SW480 (cell line): ENCODE measurements around the gene EFCAB9.
"Not testable (repeated sequence)": the region's sequence is repeated elsewhere in the genome, so short reads cannot be mapped to it uniquely, and the experiment has no call there.

Experiments
- DNase-seq: peaks from one replicate; pipeline ENCODE4 v3.0.0-alpha.2; 2016; ENCODE audit warnings: low spot score

EFCAB9 gene

GRCh38 chr5:172193872-172194271 lies at the start of gene EFCAB9:
Gene EFCAB9 (plus strand): TSS chr5:172194172. CDS start chr5:172194173, 1 bp downstream.
- DNase-seq = no peak

DNA sequence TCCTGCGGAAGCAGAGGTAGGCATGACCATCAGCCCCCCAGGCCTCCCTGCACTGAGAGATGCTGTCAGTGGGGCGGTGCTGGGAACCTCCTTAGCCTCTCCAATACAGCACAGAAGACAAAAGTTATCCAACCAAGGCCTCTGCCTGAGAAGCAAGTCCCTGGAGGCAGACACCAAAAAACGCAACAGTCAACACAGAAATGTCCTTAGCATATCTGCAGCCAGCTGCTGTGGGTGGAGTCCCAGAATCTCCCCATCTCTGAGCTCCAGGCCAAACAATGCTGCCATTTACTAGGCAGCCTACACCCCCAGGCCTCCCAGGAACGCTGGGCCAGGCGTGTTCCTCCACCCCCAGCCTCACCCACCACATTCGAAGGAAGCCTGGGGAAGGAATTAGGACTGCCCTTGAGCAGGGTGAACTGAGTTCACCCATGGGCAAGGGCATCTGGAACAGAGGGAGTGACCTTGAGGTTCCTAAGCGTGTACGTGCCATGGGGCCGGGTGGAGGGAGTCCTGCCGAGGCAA lies 49.6 kb upstream of the EFCAB9 start:
- DNase-seq = peak; percentile 26

GRCh38 chr5:172144931-172145869 lies 48.8 kb upstream of the EFCAB9 start:
- no peak for DNase-seq

DNA sequence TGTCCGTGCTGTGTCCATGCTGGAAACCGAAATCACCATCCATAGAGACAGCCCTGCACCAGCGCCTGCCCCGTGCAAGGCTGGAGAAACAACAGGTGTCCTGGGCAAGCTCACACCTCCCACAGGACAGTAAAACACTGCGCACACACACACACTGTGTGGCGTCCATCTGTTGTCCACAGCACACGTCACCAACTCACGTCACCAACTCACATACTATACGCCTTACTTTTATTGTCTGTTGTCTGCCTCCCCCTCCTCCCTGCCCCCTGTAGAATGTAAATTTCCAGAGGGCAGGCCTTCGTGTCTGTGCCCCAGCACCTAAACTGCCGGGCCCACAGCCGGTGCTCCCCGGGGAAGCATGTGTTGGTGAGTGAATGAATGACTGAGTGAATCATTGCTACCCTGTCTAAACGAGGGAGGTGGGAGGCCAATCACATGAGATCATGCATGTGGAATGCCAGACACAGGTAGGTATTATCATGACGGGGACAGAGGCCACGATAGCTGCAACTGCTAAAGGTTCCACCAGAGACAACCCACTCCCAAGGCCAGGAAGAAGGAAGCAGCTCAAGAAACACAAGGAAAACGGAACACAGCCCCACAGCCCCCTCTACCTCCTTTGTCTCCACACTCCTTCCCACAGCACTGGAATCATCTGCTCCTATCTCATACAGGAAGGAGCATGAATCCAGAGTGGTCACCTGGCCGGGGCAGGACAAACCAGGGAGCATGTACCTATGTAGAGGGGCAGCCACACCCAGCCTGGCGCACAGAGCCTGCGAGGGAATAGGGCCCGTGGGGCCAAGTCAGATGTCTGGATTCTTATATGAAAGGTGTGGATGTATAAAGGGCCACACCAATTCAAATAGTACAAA lies 47.9 kb upstream of the EFCAB9 start:
- DNase-seq = no peak

- DNase-seq = no peak
Observed at GRCh38 chr5:172146748-172147092, 47.3 kb upstream of the EFCAB9 start.

- no peak for DNase-seq
Observed at GRCh38 chr5:172147857-172148256, 46.1 kb upstream of the EFCAB9 start.

DNA sequence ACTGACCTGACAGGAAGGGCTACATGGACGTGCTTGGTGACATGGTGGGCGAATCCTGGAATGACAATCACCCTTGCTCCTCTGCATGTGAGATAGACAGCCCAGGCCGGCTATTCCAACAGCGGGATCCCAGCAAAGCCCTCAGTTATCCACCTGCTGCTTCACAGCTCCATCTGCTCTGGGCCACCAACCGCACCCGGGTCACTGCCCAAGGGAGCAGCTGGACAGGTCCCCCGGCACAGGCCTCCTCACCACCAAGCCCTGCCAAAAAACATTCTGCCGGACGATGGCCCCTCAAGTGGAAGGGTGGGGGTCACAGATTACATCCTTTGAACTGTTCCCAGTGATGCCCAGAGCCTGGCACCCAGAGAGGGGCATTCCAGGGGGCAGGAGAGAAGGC lies 45.6 kb upstream of the EFCAB9 start:
- no peak for DNase-seq

- DNase-seq = no peak
Observed at GRCh38 chr5:172149073-172149472, 44.9 kb upstream of the EFCAB9 start.

- DNase-seq = not testable (repeated sequence)
Observed at GRCh38 chr5:172149481-172149880, 44.5 kb upstream of the EFCAB9 start.

DNA sequence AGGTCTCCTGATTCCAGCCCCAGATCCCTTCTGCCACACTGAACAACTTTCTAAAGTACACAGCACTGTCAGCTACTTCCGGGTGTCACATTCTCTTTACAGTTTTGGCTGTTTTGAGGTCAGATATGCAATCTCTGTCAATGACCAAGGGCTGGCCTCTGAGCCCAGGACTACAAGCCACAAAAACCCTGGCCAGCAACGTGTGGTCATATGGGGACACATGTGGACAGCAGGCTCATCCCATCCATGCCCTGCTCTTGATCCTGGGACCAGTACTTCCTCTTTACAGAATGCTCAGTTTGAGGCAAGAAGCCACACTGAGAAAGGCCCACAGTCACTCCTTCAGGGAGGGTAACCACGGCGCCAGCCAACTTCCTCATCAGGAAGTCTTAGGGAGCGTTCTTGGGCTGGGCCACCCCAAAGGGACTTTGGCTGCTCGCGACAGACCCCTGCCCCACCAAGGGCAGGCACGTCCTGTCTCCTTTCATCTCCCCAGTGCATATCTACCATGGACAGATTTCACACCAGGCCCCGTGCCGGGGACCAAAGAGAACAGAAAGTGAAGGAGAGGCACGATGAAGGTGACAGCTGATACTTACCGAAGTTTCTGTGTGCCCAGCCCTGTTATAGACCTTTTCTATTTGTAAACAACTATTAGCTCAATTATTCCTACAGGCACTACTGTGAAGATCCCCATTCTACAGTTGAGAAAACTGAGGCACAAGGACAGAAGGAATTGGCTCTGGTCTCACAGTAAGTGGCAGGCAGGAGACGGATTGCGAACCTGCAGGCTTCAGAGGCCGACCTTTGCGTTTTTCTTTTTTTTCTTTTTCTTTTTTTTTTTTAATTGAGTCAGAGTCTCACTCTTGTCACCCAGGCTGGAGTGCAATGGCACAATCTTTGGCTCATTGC lies 43.2 kb upstream of the EFCAB9 start:
- DNase-seq = no peak

DNA sequence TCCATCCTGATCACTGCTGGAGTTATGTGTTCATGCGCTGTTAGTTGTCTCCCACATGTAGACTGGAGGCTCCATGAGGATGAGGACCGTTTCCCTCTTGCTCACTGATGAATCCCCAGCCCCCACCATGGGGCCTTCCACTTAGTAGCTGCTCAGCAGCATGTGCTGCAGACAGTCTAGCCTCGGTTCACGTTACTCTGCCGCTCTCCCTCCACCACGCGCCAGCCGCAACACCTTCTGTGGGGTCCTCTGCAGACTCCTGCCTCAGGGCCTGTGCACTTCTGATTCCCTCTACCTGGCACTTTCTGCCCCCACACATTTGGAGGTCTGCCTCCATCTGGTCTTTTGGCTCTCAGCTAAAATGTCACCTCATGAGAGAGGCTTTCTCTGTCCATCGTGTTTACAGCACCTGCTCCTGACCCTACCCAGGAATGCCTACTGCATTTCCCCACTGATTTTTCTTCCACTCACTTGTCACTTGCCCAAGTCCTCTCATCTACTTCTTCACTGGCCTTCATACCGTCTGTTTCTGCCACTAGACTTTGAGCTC lies 42.2 kb upstream of the EFCAB9 start:
- no peak for DNase-seq

DNA sequence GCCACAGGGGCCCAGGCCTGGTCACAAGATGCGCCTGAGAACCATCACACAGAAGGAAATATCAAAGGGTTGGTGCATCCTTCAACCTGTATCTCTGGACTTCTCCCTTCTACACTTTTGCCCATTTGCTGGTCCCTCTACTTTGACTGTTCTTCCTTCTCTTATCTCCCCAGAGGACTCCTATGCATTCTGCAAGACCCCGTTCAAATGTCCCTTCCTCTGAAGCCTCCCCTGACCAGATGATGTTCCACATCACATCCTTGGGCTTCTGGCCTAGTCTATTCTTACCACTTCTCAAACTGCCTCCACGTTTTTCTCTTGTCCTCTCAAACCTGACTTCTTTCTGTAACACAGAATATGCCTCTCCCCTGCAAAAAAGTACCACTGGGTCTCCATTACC lies 40.3 kb upstream of the EFCAB9 start:
- DNase-seq = no peak

GRCh38 chr5:172155101-172155500 lies 38.9 kb upstream of the EFCAB9 start:
- not testable (repeated sequence) for DNase-seq

GRCh38 chr5:172156541-172156994 lies 37.4 kb upstream of the EFCAB9 start:
- DNase-seq = no peak

DNA sequence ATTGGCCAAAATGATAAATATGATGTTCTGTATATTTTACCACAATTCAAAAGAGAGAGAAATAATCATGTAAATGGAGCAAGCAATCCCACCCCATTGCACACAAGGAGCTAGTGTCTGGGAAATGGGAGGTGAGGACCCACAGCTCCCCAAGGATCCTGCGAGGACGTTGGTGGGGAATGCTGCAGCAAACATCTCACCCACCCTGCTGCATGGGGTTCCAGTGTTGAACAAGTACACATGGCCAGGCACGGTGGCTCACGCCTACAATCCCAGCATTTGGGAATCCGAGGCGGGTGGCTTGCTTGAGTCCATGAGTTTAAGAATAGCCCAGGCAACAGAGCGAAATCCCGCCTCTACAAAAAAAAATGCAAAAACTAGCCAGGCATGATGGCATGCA lies 35.0 kb upstream of the EFCAB9 start:
- DNase-seq = no peak

GRCh38 chr5:172160506-172160905 lies 33.5 kb upstream of the EFCAB9 start:
- no peak for DNase-seq

GRCh38 chr5:172162323-172162986 lies 31.5 kb upstream of the EFCAB9 start:
- no peak for DNase-seq

GRCh38 chr5:172162987-172163343 lies 31.0 kb upstream of the EFCAB9 start:
- DNase-seq = no peak

DNA sequence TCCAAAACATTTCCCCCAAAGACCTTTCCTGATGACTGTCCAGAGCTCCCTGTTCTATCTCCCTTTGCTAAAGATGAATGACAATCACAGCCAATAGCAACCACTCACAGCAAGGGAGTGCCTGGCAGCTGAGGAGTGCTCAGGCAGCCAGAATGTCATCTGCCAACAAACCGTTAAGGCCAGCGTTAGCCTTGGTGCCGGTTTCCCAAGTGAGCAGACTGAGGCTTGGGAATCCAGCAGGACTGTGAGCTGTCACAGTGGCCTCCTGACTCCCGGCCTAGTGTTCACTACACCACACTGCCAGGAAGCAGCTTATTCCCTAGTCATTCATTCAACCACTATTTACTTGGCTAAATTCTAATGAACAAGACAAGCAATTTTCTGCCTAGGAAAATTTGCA lies 30.6 kb upstream of the EFCAB9 start:
- DNase-seq = no peak

DNA sequence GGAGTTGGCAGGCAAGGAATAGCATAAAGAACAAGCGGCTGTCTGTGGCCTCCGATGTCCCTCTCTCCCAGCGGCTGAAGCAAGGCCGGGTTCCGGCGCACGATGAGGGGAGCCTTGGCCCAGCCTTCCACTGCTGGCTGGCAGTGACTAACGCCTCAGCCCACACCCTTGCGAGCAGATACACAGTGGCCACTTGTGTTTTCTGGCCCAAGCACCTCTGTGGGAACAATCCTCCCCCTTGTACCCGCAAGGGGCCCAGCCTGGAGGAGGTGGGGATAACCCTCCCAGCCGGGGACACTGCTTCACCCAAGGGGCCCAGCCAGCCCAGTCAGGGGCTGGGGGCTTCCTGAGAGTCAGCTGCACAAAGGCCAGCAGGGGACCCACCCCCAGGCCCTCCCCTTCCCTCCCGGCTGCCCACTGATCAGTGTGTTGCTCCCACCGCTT lies 29.2 kb upstream of the EFCAB9 start:
- no peak for DNase-seq

DNA sequence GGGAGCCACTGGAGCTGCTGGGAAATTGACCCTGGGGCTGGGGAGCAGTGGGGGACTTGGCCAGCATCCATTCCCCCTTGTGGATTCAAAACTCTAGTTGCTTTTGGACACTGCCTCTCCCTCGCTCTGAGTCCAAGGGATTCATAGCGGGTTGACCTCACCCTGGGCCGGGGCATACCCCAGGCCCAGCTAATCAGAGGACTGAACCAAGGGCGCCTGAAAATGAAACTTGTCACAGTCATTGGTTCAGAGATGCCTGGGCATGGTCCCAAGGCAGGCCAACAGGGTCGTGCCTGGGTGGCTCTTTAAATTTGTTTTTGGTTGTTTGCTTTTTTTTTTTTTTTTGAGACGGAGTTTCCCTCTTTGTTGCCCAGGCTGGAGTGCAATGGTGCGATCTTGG lies 28.5 kb upstream of the EFCAB9 start:
- DNase-seq = no peak
